Subcutaneous abdominal adipose tissue (tissue), 5 donors: Measurements from ENCODE around the gene MYO7B.

Source experiments
- H3K27ac ChIP-seq: one replicate; pipeline ENCODE4 v1.7.0; 2013; ENCODE audit warnings: low read depth, mild to moderate bottlenecking, inconsistent platforms, low read length, moderate library complexity
- H3K27me3 ChIP-seq, 5 donors: one replicate each; pipeline ENCODE4 v1.7.0; 2013; ENCODE audit warnings: low read length in 5 of 5, inconsistent platforms in 1 of 5; ENCODE audit not compliant: control insufficient read depth in 5 of 5, insufficient read depth in 4 of 5
- H3K36me3 ChIP-seq, 5 donors: one replicate each; pipeline ENCODE4 v1.7.0; 2013; ENCODE audit warnings: low read length in 5 of 5; ENCODE audit not compliant: control insufficient read depth in 5 of 5, insufficient read depth in 5 of 5
- H3K4me1 ChIP-seq, 5 donors: one replicate each; pipeline ENCODE4 v1.7.0; 2013; ENCODE audit warnings: low read length in 5 of 5, mild to moderate bottlenecking in 3 of 5, moderate library complexity in 1 of 5; ENCODE audit not compliant: control insufficient read depth in 5 of 5, insufficient read depth in 5 of 5
- H3K4me3 ChIP-seq, 5 donors: one replicate each; pipeline ENCODE4 v1.7.0; 2013; ENCODE audit warnings: low read length in 5 of 5, low read depth in 1 of 5
- H3K9ac ChIP-seq, 5 donors: one replicate each; pipeline ENCODE4 v1.7.0; 2013; ENCODE audit warnings: low read length in 5 of 5, mild to moderate bottlenecking in 4 of 5, moderate library complexity in 3 of 5
- H3K9me3 ChIP-seq, 5 donors: one replicate each; pipeline ENCODE4 v1.7.0; 2013; ENCODE audit warnings: low read length in 5 of 5; ENCODE audit not compliant: control insufficient read depth in 5 of 5
- donor health status: healthy.
- donor health status: healthy.
- donor health status: healthy.
- donor health status: healthy.
- donor health status: healthy.

Gene MYO7B

DNA sequence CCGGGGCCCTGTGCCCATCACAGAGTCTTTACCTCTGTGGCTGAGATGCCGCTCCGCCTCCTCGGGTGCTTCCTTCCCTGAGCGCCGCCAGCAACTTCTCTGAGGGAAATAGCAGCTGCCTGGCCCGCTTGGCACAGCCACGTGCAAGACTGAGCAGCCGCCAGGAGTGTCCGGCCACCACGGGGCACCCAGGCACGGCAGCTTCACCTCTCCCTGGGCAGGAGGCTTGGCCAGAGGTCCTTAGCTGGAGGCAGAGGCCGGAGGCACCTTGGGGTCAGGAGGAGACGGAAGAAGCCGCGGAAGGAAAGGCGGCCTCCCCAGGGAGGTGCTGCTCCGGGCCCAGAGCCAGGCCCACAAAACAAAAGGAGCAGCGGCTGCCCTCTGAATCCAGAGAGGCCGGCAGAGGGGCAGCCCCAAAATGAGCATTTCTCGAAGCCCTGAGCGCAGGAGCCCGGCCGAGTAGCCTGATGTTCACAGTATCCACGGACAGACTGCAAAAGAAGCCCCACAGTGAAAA, 145.9 kb downstream of the MYO7B start:
- peak overlapping the region; percentile 57 for H3K27ac ChIP-seq
- peak overlapping the region in 4 of 5 donors; percentile 1 to 62 (median 55) for H3K4me3 ChIP-seq
- H3K4me1 ChIP-seq = peaks cover 0 to 74% (median 29%) of the 10 kb centered on the region in 5 donors

DNA sequence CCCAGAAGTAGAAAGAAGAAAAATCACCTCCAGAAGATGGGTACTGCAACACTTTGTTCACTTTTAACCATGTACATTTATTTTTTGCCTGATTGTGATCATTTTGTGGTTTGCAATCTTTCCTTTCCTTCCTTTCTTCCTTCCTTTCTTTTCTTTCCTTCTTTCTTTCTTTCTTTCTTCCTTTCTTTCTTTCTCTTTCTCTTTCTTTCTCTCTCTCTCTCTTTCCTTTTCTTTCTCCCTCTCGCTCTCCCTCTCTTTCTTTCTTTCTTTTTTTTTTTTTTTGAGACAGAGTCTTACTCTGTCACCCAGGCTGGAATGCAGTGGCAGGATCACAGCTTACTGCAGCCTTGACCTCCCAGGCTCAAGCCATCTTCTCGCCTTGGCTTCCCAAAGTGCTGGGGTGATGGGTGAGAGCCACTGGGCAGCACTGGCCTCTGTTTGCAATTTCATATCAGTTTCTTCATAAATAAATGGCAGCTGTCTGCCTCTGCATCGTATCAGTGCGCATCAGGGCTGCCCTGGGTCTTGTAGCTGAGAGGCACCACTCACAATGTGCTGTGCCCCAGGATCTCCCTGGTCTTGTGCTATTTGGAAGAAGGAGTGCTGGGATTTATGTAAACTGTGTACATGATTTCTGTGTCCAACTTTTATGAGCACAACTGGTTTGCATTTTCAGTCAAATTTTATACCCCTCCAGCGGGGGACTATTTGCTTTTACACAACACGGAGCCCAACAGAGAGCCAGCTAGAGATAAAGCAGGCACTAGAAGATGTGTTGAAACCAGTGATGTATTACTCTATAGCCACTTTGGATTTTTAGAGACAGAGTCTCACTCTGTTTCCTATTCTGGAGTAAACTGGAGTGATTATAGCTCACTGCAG, 146.7 kb downstream of the MYO7B start:
- H3K27me3 ChIP-seq = no peaks in the 10 kb centered on the region
- H3K27ac ChIP-seq = no peak overlapping the region
- no peaks in the 10 kb centered on the region for H3K36me3 ChIP-seq
- peaks cover 0 to 66% (median 25%) of the 10 kb centered on the region in 5 donors for H3K4me1 ChIP-seq
- no peaks in the 10 kb centered on the region for H3K9me3 ChIP-seq
- no peak overlapping the region for H3K9ac ChIP-seq
- no peak overlapping the region for H3K4me3 ChIP-seq

More for the DNA sequence above, 145.9 kb downstream of the MYO7B start:
- no peaks in the 10 kb centered on the region for H3K9me3 ChIP-seq
- no peaks in the 10 kb centered on the region for H3K27me3 ChIP-seq
- peak overlapping the region in 3 of 5 donors; percentile 6 to 33 (median 27) for H3K9ac ChIP-seq
- no peaks in the 10 kb centered on the region for H3K36me3 ChIP-seq

DNA sequence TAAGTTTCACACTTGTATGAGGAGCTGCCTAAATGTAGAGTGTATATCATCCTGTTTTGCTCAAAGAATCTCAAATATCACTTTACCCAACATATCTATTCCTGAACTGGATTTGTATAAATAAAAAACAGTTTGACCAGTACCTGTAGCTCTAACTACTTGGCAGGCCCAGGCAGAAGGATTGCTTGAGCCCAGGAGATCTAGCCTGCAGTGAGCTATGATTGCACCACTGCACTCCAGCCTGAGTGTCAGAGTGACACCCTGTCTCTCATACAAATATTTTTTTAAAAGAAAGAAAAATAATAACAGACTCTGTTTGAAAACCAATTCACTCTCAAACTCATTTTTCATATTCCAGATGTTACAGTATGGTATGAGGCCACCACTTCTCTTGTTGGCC, 147.6 kb downstream of the MYO7B start:
- Histone ChIP-seq H3K27me3 (no peaks in the 10 kb centered on the region), H3K9me3 (no peaks in the 10 kb centered on the region), H3K4me3 (no peak overlapping the region), H3K36me3 (no peaks in the 10 kb centered on the region), H3K27ac (no peak overlapping the region), H3K9ac (no peak overlapping the region), H3K4me1 (peaks cover 0 to 58% (median 25%) of the 10 kb centered on the region in 5 donors)

DNA sequence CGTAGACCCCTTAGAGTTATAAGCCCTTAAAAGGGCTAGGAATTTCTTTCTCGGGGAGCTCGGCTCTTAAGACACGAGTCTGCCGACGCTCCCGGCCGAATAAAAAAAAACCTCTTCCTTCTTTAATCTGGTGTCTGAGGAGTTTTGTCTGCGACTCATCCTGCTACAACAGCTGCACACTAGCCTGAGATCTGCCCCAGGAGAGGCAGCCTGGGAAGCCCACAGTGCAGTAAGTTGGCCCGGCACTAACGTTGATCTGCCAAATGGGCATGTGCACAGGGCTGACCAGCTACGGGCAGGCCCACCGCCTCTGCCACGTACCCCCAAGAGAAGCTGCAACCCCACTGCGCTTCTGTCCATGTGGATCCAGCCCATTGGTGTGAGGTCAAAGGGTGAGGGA, 148.3 kb downstream of the MYO7B start:
- H3K27ac ChIP-seq = no peak overlapping the region
- H3K9me3 ChIP-seq = peaks cover 0 to 4% (median 0%) of the 10 kb centered on the region in 5 donors
- peaks cover 0 to 51% (median 25%) of the 10 kb centered on the region in 5 donors for H3K4me1 ChIP-seq
- no peaks in the 10 kb centered on the region for H3K36me3 ChIP-seq
- H3K9ac ChIP-seq = no peak overlapping the region
- no peaks in the 10 kb centered on the region for H3K27me3 ChIP-seq
- no peak overlapping the region for H3K4me3 ChIP-seq

DNA sequence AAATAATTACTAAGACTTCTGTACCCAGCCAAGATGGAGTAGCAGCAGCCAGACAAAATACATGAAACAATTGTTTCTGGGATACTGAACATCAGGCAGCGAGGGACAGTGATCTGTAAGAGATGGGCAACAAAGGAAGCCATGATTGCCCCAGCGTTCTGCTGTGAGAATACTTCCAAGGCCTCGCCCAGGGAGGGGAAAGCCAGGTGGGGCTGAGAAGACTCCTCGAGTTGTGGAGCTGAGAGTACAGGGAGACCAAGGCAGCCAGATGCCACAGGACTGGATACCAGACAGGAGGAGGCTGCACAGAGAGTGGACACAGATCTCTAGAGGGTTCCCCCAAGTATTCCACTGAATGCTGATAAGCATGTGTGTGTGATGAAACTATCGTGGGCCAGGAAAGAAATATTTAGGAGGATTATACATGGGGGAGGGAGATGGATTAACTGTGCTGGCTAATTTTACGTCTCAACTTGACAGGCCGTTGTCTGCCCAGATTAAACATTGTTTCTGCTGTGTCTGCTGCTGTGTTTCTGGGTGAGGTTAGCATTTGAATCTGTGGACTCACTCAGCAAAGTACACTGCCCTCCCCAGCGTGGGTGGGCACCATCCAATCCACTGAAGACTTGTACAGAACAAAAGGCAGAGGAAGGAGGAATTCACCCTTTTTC, 150.1 kb downstream of the MYO7B start:
- no peaks in the 10 kb centered on the region for H3K27me3 ChIP-seq
- no peak overlapping the region for H3K4me3 ChIP-seq
- no peak overlapping the region for H3K9ac ChIP-seq
- H3K36me3 ChIP-seq = no peaks in the 10 kb centered on the region
- H3K9me3 ChIP-seq = peaks cover 0 to 8% (median under 1%) of the 10 kb centered on the region in 5 donors
- no peak overlapping the region for H3K27ac ChIP-seq
- peaks cover 0 to 34% (median 23%) of the 10 kb centered on the region in 5 donors for H3K4me1 ChIP-seq
